ENCODE measurements around the gene VEGFC. TPM values are rescaled to one million over a fixed set of nuclear protein-coding genes. Genes with fewer than 3 reads are reported as not detected.

Gene VEGFC
- polyA plus RNA-seq, 1 of the 3 experiments (the other 2 are of a cell fraction) = 81.9 TPM

DNA sequence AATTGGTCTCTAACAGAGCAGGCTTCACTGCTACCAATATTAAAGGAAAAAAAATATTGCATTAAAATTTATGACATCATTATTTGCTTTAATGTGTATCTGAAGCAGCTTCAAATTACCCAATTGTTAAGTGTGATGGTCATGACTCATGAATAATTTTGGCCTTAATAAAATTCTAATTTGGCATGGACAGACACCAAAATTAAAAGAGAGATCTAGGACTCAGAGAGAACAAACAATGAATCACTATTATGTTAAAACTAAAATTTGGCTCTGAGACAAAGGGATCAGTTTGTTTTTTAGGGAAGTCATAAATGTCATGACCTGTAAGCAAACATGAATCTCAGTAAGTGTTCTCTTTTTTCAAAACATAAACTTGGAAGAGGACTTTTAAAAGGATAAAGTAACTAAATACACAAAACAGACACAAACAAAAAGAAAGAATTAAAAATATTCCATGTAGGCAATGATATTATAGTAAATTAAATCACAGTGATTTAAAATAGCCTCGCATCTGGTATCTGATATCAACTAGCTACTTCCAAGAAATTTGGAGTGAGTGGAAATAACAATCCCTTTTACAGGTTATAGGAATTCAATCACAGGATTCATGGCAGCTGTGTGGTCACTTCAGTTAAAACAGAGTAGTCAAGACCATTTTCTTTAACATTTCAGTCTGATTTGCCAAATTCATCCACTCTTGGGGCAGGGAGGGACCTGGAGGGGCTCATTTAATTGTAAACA lies 11.6 kb downstream of the VEGFC start:
- Histone ChIP-seq H3K4me1 (ENCODE audit: control insufficient read depth in 1 of 2, insufficient read depth in 2 of 2, low read depth in 1 of 2, low read length in 1 of 2) (peaks cover 0 to 33% of the 10 kb centered on the region in 2 experiments; a peak in 3 of 4 replicates), H3K27me3 (ENCODE audit: insufficient read depth) (no peaks in the 10 kb centered on the region), H3F3A (replicated peaks; ENCODE audit: insufficient read depth) (peaks cover 80% of the 10 kb centered on the region), H2AFZ (ENCODE audit: low read depth) (no peak overlapping the region), H3K9me3 (no peaks in the 10 kb centered on the region), H3K9me2 (no peaks in the 10 kb centered on the region), H3K4me2 (peak overlapping the region; percentile 64), H3K79me2 (ENCODE audit: insufficient read depth) (peaks cover 100% of the 10 kb centered on the region), H4K20me1 (ENCODE audit: insufficient read depth) (peaks cover 81% of the 10 kb centered on the region), H3K4me3 (ENCODE audit: low read depth in 2 of 2, low read length in 1 of 2) (peak overlapping the region in 1 of 2 experiments; percentile 25; a peak in 2 of 4 replicates), H3K9ac (peak overlapping the region; percentile 34), H3K27ac (ENCODE audit: low read depth in 2 of 2, low read length in 1 of 2) (peak overlapping the region; percentile 66 to 92; a peak in 3 of 4 replicates), H3K36me3 (replicated peaks in 1 of 2; ENCODE audit: control insufficient read depth in 1 of 2, insufficient read depth in 2 of 2, low read length in 1 of 2) (peaks cover 0 to 36% of the 10 kb centered on the region in 2 experiments)
- DNase-seq = no peak
- CTCF ChIA-PET = no interaction called here
- 9% methylated on average over 1 of the region's 1 CpG for WGBS (ENCODE audit: low lambda C conversion rate)
- no peak for TF ChIP-seq EP300 (IDR thresholded peaks at IDR 0.05; ENCODE audit: borderline replicate concordance in 1 of 2, low read depth in 1 of 2, low read length in 1 of 2)
- no peak for TF ChIP-seq GATA2 (CRISPR knock-in tag; IDR thresholded peaks at IDR 0.05)
- TF ChIP-seq EZH2phosphoT487 (IDR thresholded peaks at IDR 0.05; ENCODE audit: borderline replicate concordance, low read depth) = no peak
- TF ChIP-seq NFIC (IDR thresholded peaks at IDR 0.05; ENCODE audit: borderline replicate concordance) = 0 out of 2 replicates have a peak, but pooled peaks have one; percentile 25
- TF ChIP-seq MXI1 (IDR thresholded peaks at IDR 0.05; ENCODE audit: low read depth, low read length) = no peak
- no peak for TF ChIP-seq FOXJ3 (CRISPR knock-in tag; IDR thresholded peaks at IDR 0.05)
- no peak for TF ChIP-seq YY1 (IDR thresholded peaks at IDR 0.05; ENCODE audit: low read depth)
- TF ChIP-seq RAD21 (IDR thresholded peaks at IDR 0.05; ENCODE audit: low read length) = no peak
- peak; percentile 34; the same call in 1 of the 2 replicates for TF ChIP-seq FOSL2 (IDR thresholded peaks at IDR 0.05; ENCODE audit: borderline replicate concordance, low read depth)
- no peak for TF ChIP-seq SIN3A (IDR thresholded peaks at IDR 0.05; ENCODE audit: borderline replicate concordance, low read depth, low read length)
- TF ChIP-seq FOXM1 (IDR thresholded peaks at IDR 0.05; ENCODE audit: low read depth) = no peak
- no peak for TF ChIP-seq USF1 (IDR thresholded peaks at IDR 0.05; ENCODE audit: borderline replicate concordance, low read depth)
- POLR2A ChIA-PET = no interaction called here

DNA sequence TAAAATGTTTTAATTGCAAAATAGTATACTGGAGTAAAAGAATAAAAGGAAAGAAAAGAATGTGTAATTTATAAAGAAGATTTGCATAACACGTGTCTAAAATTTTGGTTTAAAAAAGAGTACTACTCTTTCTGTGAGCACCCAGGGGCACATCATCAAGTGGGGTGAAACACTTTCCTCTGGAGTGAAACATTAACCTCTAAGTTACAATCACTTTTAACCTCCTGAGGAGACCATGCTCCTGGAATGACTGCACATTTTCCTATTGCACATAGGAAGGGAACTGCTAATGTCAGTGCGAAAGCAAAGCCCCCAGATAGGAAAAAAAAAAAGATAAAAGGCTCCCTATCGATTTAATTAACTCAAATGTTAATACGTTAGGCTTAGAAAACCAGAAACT lies 13.3 kb downstream of the VEGFC start:
- POLR2A ChIA-PET = no interaction called here
- CTCF ChIA-PET = no interaction called here
- Histone ChIP-seq H3K4me2 (peak overlapping the region; percentile 8; the same call in 1 of the 2 replicates), H3K36me3 (replicated peaks in 1 of 2; ENCODE audit: control insufficient read depth in 1 of 2, insufficient read depth in 2 of 2, low read length in 1 of 2) (peaks cover 0 to 38% of the 10 kb centered on the region in 2 experiments), H3K4me3 (ENCODE audit: low read depth in 2 of 2, low read length in 1 of 2) (no peak overlapping the region), H3K9me3 (no peaks in the 10 kb centered on the region), H3F3A (replicated peaks; ENCODE audit: insufficient read depth) (peaks cover 78% of the 10 kb centered on the region), H3K27ac (ENCODE audit: low read depth in 2 of 2, low read length in 1 of 2) (peak overlapping the region in 1 of 2 experiments; percentile 92; a peak in 3 of 4 replicates), H3K9me2 (no peaks in the 10 kb centered on the region), H3K4me1 (ENCODE audit: control insufficient read depth in 1 of 2, insufficient read depth in 2 of 2, low read depth in 1 of 2, low read length in 1 of 2) (peaks cover 0 to 30% of the 10 kb centered on the region in 2 experiments; a peak in 3 of 4 replicates), H3K9ac (peak overlapping the region; percentile 23; the same call in 1 of the 2 replicates), H3K27me3 (ENCODE audit: insufficient read depth) (no peaks in the 10 kb centered on the region), H2AFZ (ENCODE audit: low read depth) (no peak overlapping the region), H4K20me1 (ENCODE audit: insufficient read depth) (peaks cover 84% of the 10 kb centered on the region), H3K79me2 (ENCODE audit: insufficient read depth) (peaks cover 100% of the 10 kb centered on the region)
- no peak for DNase-seq
- WGBS (ENCODE audit: low lambda C conversion rate) = 20% methylated on average over 4 of the region's 4 CpGs
- no peak for TF ChIP-seq EP300 (IDR thresholded peaks at IDR 0.05; ENCODE audit: borderline replicate concordance in 1 of 2, low read depth in 1 of 2, low read length in 1 of 2)
- TF ChIP-seq, protein P1, sequence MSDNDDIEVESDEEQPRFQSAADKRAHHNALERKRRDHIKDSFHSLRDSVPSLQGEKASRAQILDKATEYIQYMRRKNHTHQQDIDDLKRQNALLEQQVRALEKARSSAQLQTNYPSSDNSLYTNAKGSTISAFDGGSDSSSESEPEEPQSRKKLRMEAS (IDR thresholded peaks at IDR 0.05; ENCODE audit: low read depth) = 0 out of 2 replicates have a peak, but pooled peaks have one; percentile 16

Data from SK-N-SH (cell line).